ENCODE results near the gene POLE.

GRCh38 chr12:132710043-132710404, 22.9 kb upstream of the POLE start:
- no peak for TF ChIP-seq CTCF (IDR thresholded peaks at IDR 0.05)
- TF ChIP-seq IRF1 (CRISPR knock-in tag; IDR thresholded peaks at IDR 0.05): no peak

All from WTC11 (cell line).